HepG2 (cell line): ENCODE data around the gene BCL2L2. TPM values are rescaled to one million over a fixed set of nuclear protein-coding genes. Genes with fewer than 3 reads are reported as not detected.
A peak's percentile ranks its signal among the peaks of the same experiment; 100 is the strongest.

Source experiments
- AGO1 ChIP-seq: fragments of 200-400 bp; formaldehyde crosslinking; IDR thresholded peaks from 2 replicates; pipeline ENCODE4 v1.6.1; 2017; ENCODE audit warnings: mild to moderate bottlenecking, low read depth, low read length, moderate library complexity; ENCODE audit not compliant: poor library complexity, severe bottlenecking
- CENPX ChIP-seq: sonication (generic); formaldehyde crosslinking; IDR thresholded peaks from 2 replicates; pipeline ENCODE4 v1.9.0; 2021; ENCODE audit warnings: mild to moderate bottlenecking, missing genetic modification reagents, moderate library complexity
- FUBP1 ChIP-seq: sonication (generic); formaldehyde crosslinking; IDR thresholded peaks from 2 replicates; pipeline ENCODE4 v1.5.1; 2020; ENCODE audit warnings: missing genetic modification reagents, mild to moderate bottlenecking, borderline replicate concordance
- LBX2 ChIP-seq: sonication (generic); formaldehyde crosslinking; IDR thresholded peaks from 2 replicates; pipeline ENCODE4 v1.5.0; 2020; ENCODE audit warnings: missing genetic modification reagents, mild to moderate bottlenecking, borderline replicate concordance
- PAX8 ChIP-seq: sonication (generic); formaldehyde crosslinking; IDR thresholded peaks from 2 replicates; pipeline ENCODE4 v1.8.0; 2022; ENCODE audit warnings: mild to moderate bottlenecking, missing genetic modification reagents, borderline replicate concordance
- PCBP2 ChIP-seq: fragments of 200-400 bp; formaldehyde crosslinking; optimal IDR thresholded peaks from 2 replicates; pipeline ENCODE3; 2018; ENCODE audit warnings: low read length, low read depth; ENCODE audit not compliant: poor library complexity, severe bottlenecking
- PHF5A ChIP-seq: IDR thresholded peaks from one replicate; pipeline ENCODE4 v1.6.1; 2018; ENCODE audit warnings: low read depth, missing genetic modification reagents; ENCODE audit not compliant: unreplicated experiment
- PPARG ChIP-seq: conservative IDR thresholded peaks from 2 replicates; pipeline ENCODE4 v1.6.1; 2016; ENCODE audit warnings: missing biosample characterization, missing genetic modification reagents
- PRDM15 ChIP-seq: sonication (generic); formaldehyde crosslinking; IDR thresholded peaks from 2 replicates; pipeline ENCODE4 v1.4.0; 2020; ENCODE audit warnings: missing genetic modification reagents
- PRPF4 ChIP-seq: fragments of 200-400 bp; formaldehyde crosslinking; IDR thresholded peaks from 2 replicates; pipeline ENCODE4 v1.6.1; 2016; ENCODE audit warnings: low read length, low read depth; ENCODE audit not compliant: poor library complexity, severe bottlenecking
- RBM39 ChIP-seq: fragments of 200-400 bp; formaldehyde crosslinking; IDR thresholded peaks from one replicate; pipeline ENCODE4 v1.6.1; 2018; ENCODE audit warnings: antibody characterized with exemption, mild to moderate bottlenecking, low read depth, low read length; ENCODE audit not compliant: poor library complexity, severe bottlenecking
- RFXAP ChIP-seq: sonication (generic); formaldehyde crosslinking; IDR thresholded peaks from 2 replicates; pipeline ENCODE4 v1.4.0; 2020; ENCODE audit warnings: missing genetic modification reagents, borderline replicate concordance
- SCMH1 ChIP-seq: sonication (generic); formaldehyde crosslinking; IDR thresholded peaks from 2 replicates; pipeline ENCODE4 v1.9.0; 2021; ENCODE audit warnings: missing genetic modification reagents, mild to moderate bottlenecking, borderline replicate concordance
- SNAPC2 ChIP-seq: sonication (generic); formaldehyde crosslinking; IDR thresholded peaks from 2 replicates; pipeline ENCODE4 v1.8.1; 2022; ENCODE audit warnings: mild to moderate bottlenecking, missing genetic modification reagents
- TOPORS ChIP-seq: sonication (generic); formaldehyde crosslinking; IDR thresholded peaks from 2 replicates; pipeline ENCODE4 v1.8.0; 2023; ENCODE audit warnings: mild to moderate bottlenecking, missing genetic modification reagents
- ZC3H13 ChIP-seq: sonication (generic); formaldehyde crosslinking; IDR thresholded peaks from 2 replicates; pipeline ENCODE4 v1.8.1; 2023; ENCODE audit warnings: mild to moderate bottlenecking, missing genetic modification reagents, moderate library complexity
- ZMAT3 ChIP-seq: sonication (generic); formaldehyde crosslinking; conservative IDR thresholded peaks from 2 replicates; pipeline ENCODE4 v1.7.0; 2021; ENCODE audit warnings: missing genetic modification reagents
- ZNF224 ChIP-seq: sonication (generic); formaldehyde crosslinking; IDR thresholded peaks from 2 replicates; pipeline ENCODE4 v1.5.0; 2020; ENCODE audit warnings: mild to moderate bottlenecking, missing genetic modification reagents
- ZNF251 ChIP-seq: sonication (generic); formaldehyde crosslinking; IDR thresholded peaks from 2 replicates; pipeline ENCODE4 v1.9.0; 2021; ENCODE audit warnings: mild to moderate bottlenecking, missing genetic modification reagents
- ZNF580 ChIP-seq: IDR thresholded peaks from 2 replicates; pipeline ENCODE4 v1.6.1; 2016; ENCODE audit warnings: low read depth, borderline replicate concordance
- ZNF615 ChIP-seq: sonication (generic); formaldehyde crosslinking; IDR thresholded peaks from 2 replicates; pipeline ENCODE4 v1.5.0; 2020; ENCODE audit warnings: mild to moderate bottlenecking, missing genetic modification reagents, borderline replicate concordance
- ZNF7 ChIP-seq: IDR thresholded peaks from 2 replicates; pipeline ENCODE4 v1.6.1; 2016; ENCODE audit warnings: missing biosample characterization, missing genetic modification reagents
- ZNF746 ChIP-seq: sonication (generic); formaldehyde crosslinking; IDR thresholded peaks from 2 replicates; pipeline ENCODE4 v1.8.0; 2022; ENCODE audit warnings: mild to moderate bottlenecking, missing genetic modification reagents
- ZNF775 ChIP-seq: sonication (generic); formaldehyde crosslinking; IDR thresholded peaks from 2 replicates; pipeline ENCODE4 v1.4.0; 2020; ENCODE audit warnings: missing genetic modification reagents, mild to moderate bottlenecking, moderate library complexity, borderline replicate concordance
- ZNF83 ChIP-seq: sonication (generic); formaldehyde crosslinking; IDR thresholded peaks from 2 replicates; pipeline ENCODE4 v1.4.0; 2020; ENCODE audit warnings: missing genetic modification reagents, mild to moderate bottlenecking, borderline replicate concordance
- polyA plus RNA-seq, 8 experiments: library from polyadenylated mRNA; depleted of rRNA in 3 of 8; stranded (reverse) in 7 of 8; unstranded in 1 of 8; fragments of >200 nt; fragmentation: Illumina TruSeq in 4 of 8; extraction: Trizol in 4 of 8; gene quantifications; 2 replicates each; pipeline versions ENCODE4 v1.2.1 to v1.2.3, GENCODE V29; 2011 to 2016; ENCODE audit warnings: low read depth in 4 of 8, missing spikeins in 1 of 8, mixed read lengths in 1 of 8; ENCODE audit not compliant: insufficient read depth in 1 of 8
- total RNA-seq, 5 experiments: library from RNA; depleted of rRNA; stranded (reverse); fragments of >200 nt; fragmentation: Illumina TruSeq; extraction: Trizol; gene quantifications; 2 replicates each; pipeline ENCODE4 v1.2.3, GENCODE V29; 2016; ENCODE audit warnings: low read depth in 1 of 5

Gene BCL2L2
- total and polyA plus RNA-seq, 2 of the 13 experiments (the other 11 are each of a cell fraction or from before 2014, with no cell fraction given): 28.1 to 49.8 TPM

GRCh38 chr14:23285530-23286019 is 21.1 kb upstream of the BCL2L2 start (continued):
- TF ChIP-seq ZNF580: no peak
- no peak for TF ChIP-seq CENPX (CRISPR knock-in tag)
- peak; percentile 89 for TF ChIP-seq ZNF746
- no peak for TF ChIP-seq TOPORS (CRISPR knock-in tag)
- no peak; the same call in 1 of the 2 replicates for TF ChIP-seq ZMAT3 (CRISPR knock-in tag)
- TF ChIP-seq PPARG (CRISPR knock-in tag): no peak
- 0 out of 2 replicates have a peak, but pooled peaks have one; percentile 24 for TF ChIP-seq ZC3H13 (CRISPR knock-in tag)
- TF ChIP-seq ZNF224 (CRISPR knock-in tag): peak; percentile 23; the same call in 1 of the 2 replicates
- no peak for TF ChIP-seq RFXAP
- peak; percentile 50 for TF ChIP-seq ZNF7
- TF ChIP-seq ZNF615 (CRISPR knock-in tag): no peak
- TF ChIP-seq PRDM15: no peak
- no peak; the same call in 1 of the 2 replicates for TF ChIP-seq ZNF83 (CRISPR knock-in tag)
- TF ChIP-seq FUBP1: no peak
- TF ChIP-seq SNAPC2: 0 out of 2 replicates have a peak, but pooled peaks have one; percentile 7
- TF ChIP-seq PRPF4: no peak
- TF ChIP-seq ZNF251: no peak
- no peak for TF ChIP-seq AGO1
- no peak for TF ChIP-seq RBM39
- no peak for TF ChIP-seq PCBP2
- TF ChIP-seq PHF5A (CRISPR knock-in tag): no peak
- no peak for TF ChIP-seq PAX8
- TF ChIP-seq ZNF775 (CRISPR knock-in tag): no peak
- TF ChIP-seq SCMH1 (CRISPR knock-in tag): no peak
- TF ChIP-seq LBX2 (CRISPR knock-in tag): no peak
